ENCODE data around the gene C4orf50.

Gene C4orf50

GRCh38 chr4:5906191-5906590 is 112.0 kb downstream of the C4orf50 start:
- TF ChIP-seq FOXP2 (optimal IDR thresholded peaks at IDR 0.05; ENCODE audit: borderline replicate concordance, extremely low read depth, extremely low read length, insufficient read depth) (no peak), SIN3A (IDR thresholded peaks at IDR 0.05; ENCODE audit: borderline replicate concordance, insufficient read depth, low read length) (no peak), POLR2AphosphoS5 (IDR thresholded peaks at IDR 0.05; ENCODE audit: low read depth, low read length) (no peak), REST (IDR thresholded peaks at IDR 0.05; ENCODE audit: insufficient read depth in 1 of 2, low read depth in 2 of 2, low read length in 2 of 2) (no peak), TAF1 (IDR thresholded peaks at IDR 0.05; ENCODE audit: borderline replicate concordance, insufficient read depth, low read length) (no peak)

GRCh38 chr4:5905714-5906113 is 112.5 kb downstream of the C4orf50 start:
- no peak for TF ChIP-seq SIN3A (IDR thresholded peaks at IDR 0.05; ENCODE audit: borderline replicate concordance, insufficient read depth, low read length)
- TF ChIP-seq TAF1 (IDR thresholded peaks at IDR 0.05; ENCODE audit: borderline replicate concordance, insufficient read depth, low read length) = no peak
- no peak for TF ChIP-seq REST (IDR thresholded peaks at IDR 0.05; ENCODE audit: insufficient read depth in 1 of 2, low read depth in 2 of 2, low read length in 2 of 2)
- TF ChIP-seq POLR2AphosphoS5 (IDR thresholded peaks at IDR 0.05; ENCODE audit: low read depth, low read length) = no peak
- TF ChIP-seq FOXP2 (optimal IDR thresholded peaks at IDR 0.05; ENCODE audit: borderline replicate concordance, extremely low read depth, extremely low read length, insufficient read depth) = no peak

GRCh38 chr4:5900844-5901243 is 117.4 kb downstream of the C4orf50 start:
- TF ChIP-seq POLR2AphosphoS5 (IDR thresholded peaks at IDR 0.05; ENCODE audit: low read depth, low read length) = no peak
- no peak for TF ChIP-seq REST (IDR thresholded peaks at IDR 0.05; ENCODE audit: insufficient read depth in 1 of 2, low read depth in 2 of 2, low read length in 2 of 2)
- no peak for TF ChIP-seq TAF1 (IDR thresholded peaks at IDR 0.05; ENCODE audit: borderline replicate concordance, insufficient read depth, low read length)
- TF ChIP-seq FOXP2 (optimal IDR thresholded peaks at IDR 0.05; ENCODE audit: borderline replicate concordance, extremely low read depth, extremely low read length, insufficient read depth) = no peak
- no peak for TF ChIP-seq SIN3A (IDR thresholded peaks at IDR 0.05; ENCODE audit: borderline replicate concordance, insufficient read depth, low read length)

GRCh38 chr4:5899881-5900280 is 118.3 kb downstream of the C4orf50 start:
- TF ChIP-seq FOXP2 (optimal IDR thresholded peaks at IDR 0.05; ENCODE audit: borderline replicate concordance, extremely low read depth, extremely low read length, insufficient read depth) = no peak
- no peak for TF ChIP-seq POLR2AphosphoS5 (IDR thresholded peaks at IDR 0.05; ENCODE audit: low read depth, low read length)
- no peak for TF ChIP-seq TAF1 (IDR thresholded peaks at IDR 0.05; ENCODE audit: borderline replicate concordance, insufficient read depth, low read length)
- TF ChIP-seq REST (IDR thresholded peaks at IDR 0.05; ENCODE audit: insufficient read depth in 1 of 2, low read depth in 2 of 2, low read length in 2 of 2) = no peak
- no peak for TF ChIP-seq SIN3A (IDR thresholded peaks at IDR 0.05; ENCODE audit: borderline replicate concordance, insufficient read depth, low read length)

- no peak for TF ChIP-seq REST (IDR thresholded peaks at IDR 0.05; ENCODE audit: insufficient read depth in 1 of 2, low read depth in 2 of 2, low read length in 2 of 2)
- no peak for TF ChIP-seq SIN3A (IDR thresholded peaks at IDR 0.05; ENCODE audit: borderline replicate concordance, insufficient read depth, low read length)
- no peak for TF ChIP-seq TAF1 (IDR thresholded peaks at IDR 0.05; ENCODE audit: borderline replicate concordance, insufficient read depth, low read length)
- TF ChIP-seq POLR2AphosphoS5 (IDR thresholded peaks at IDR 0.05; ENCODE audit: low read depth, low read length) = no peak
- no peak for TF ChIP-seq FOXP2 (optimal IDR thresholded peaks at IDR 0.05; ENCODE audit: borderline replicate concordance, extremely low read depth, extremely low read length, insufficient read depth)
These were observed 118.8 kb downstream of the C4orf50 start for GRCh38 chr4:5899396-5899795.

Data from PFSK-1 (cell line).